Measurements from ENCODE around the gene SI. TPM values are rescaled to one million over a fixed set of nuclear protein-coding genes. Genes with fewer than 3 reads are reported as not detected.
A peak's percentile ranks its signal among the peaks of the same experiment; 100 is the strongest.
"Not testable (repeated sequence)": the region's sequence is repeated elsewhere in the genome, so short reads cannot be mapped to it uniquely, and the experiment has no call there.

The SI gene
- polyA plus RNA-seq (ENCODE audit: insufficient read length in 4 of 4) = under 1 TPM in 1 of 4 donors, not detected in 3; 0.10 TPM

DNA sequence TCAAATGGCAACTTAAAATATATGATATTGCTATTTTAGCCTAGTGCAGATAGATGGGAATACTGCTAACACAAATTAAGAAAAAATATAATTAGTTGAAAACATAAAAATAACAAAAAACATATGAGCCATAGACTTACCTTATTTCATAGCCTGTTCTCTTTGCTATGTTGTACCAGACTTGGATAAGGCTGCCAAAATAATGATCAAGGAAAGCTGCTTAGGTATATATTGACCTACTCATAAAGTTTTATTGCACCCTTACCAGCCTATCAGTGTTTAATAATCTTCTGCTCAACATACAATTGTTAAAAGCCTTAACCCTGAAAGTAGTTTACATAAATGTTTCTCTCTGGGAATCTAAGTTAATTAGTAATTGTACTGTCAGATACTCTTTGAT, at the start of gene SI:
SI (minus strand) TSS at position 204 of the 400 bp plus-strand sequence. CDS start 2,484 bp downstream, outside the sequence.
- DNase-seq (ENCODE audit: low read depth in 4 of 4, low spot score in 3 of 4) = no peak

DNA sequence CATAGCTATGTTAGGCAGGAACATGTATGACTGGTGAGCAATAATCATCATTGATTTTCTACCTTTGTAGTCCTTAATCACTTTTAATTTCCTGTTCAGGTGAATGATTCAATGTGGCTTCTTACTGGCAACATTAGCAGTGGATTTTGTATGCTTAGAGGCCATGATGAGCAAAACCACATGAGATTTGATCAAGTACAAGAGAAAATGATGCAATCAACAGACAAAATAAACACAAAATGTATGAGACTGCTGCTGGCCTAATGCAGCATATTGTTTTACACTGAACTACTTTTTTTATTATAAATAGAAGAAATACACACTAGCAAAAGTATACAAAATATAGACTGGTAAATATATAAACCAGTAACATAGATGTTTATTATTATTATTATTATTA, 47.5 kb upstream of the SI start:
- DNase-seq (ENCODE audit: low read depth in 4 of 4, low spot score in 3 of 4) = no peak

DNA sequence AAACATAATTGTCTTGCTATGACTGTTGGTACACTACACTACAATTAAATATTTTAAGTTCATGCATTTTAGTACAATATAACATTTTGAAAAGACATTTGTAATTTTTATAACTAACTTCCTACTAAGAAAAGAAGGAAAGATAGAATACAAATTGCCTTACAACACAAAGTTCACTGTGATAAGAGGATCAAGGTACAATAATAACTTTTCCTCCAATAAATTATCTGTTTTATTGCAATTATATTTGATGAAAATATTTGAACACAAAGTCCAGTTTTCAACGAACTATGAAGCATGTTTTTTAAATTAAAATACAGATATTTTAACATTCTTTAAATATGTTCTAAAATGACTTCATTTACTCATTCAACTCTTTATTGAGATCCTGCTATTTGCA, 33.1 kb upstream of the SI start:
- DNase-seq (ENCODE audit: low read depth in 4 of 4, low spot score in 3 of 4) = no peak

DNA sequence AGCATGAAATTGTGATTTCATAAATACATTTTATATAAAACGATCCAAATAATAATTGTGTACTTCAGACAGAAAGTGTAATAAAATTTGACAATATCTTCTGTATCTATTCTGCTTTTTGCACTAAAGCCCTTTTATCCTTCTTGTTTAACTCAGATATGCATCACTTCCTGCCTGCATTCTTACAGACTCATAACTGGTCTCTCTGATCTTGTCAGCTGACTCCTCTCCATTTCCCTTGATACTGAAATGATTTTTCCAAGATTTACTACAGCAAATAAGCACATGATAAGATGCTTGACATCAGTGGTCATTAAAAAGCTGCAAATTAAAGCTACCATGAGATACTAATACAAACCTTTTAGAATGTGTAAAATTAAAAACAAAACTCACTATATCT, 25.3 kb upstream of the SI start:
- no peak for DNase-seq (ENCODE audit: low read depth in 4 of 4, low spot score in 3 of 4)

DNA sequence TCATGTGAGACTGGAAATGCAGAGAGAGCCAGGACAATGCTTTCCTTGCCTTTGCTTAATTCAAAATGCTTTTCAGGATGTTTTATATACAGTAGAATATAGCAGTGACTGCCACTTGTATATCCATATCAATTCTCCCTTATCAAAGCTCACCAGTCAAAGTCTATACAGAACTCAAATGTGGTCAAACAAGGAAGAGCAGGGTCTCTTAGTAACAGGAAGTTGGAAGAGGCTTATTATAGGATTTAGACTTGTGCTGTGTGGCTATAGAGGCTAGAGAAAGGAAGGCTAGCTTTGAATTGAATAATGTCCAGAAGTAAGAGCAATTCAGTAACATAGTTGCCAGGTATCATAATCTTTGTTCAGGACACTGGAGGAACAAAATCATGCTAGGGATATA, 4.4 kb upstream of the SI start:
- no peak for DNase-seq (ENCODE audit: low read depth in 4 of 4, low spot score in 3 of 4)

DNA sequence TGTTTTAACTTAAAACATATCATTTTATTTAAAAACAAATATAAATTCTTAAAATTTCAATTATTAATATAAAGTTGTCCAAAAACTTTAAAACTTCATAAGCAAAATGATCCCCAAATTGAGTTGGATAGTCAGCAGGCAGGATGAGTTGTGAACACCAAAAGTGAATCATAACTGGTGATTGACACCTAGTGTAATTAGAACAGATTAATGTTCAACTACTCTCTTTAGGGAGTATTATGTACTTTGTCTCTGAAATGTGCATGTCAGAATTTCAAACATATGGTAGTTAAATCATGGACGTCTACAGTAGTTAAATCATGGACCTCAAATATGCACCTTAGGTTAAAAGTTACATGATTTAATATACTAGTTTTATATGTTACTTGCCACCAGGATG, 2.9 kb upstream of the SI start:
- DNase-seq (ENCODE audit: low read depth in 4 of 4, low spot score in 3 of 4) = no peak

DNA sequence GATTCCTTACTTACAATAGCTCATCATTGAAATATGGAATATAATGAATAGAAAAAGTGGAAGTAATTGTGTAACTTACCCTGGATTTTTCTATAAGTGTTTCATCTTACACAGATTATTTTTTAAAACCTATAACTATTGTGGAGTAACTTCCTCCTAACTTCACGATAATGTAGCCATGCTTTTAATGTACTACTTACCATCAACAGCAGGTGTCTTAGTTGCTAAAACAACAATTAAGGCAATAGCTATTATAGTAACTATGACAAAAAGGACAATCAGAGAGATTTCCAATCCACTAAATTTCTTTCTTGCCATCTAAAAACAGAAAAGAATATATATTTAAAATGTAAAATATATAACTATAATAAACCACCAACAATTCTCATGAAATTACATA, 2.6 kb downstream of the SI start:
- DNase-seq (ENCODE audit: low read depth in 4 of 4, low spot score in 3 of 4) = no peak

DNA sequence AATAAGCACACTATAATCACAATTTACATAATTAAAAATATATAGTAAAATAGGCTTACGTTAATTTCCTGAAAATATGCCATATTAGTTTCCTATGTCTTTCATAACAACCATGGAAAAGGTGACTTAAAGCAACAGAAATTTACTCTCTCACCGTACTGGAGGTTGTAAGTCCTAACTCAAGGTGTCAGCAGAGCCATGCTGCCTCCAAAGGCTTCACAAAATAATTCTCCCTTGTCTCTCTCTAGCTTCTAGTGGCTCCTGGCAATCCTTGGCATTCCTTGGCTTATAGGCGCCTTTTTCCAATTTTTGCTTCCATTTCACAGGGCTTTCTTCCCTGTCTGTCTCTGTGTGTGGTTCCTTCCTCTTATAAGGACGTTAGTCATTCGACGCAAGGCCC, 7.6 kb downstream of the SI start:
- no peak for DNase-seq (ENCODE audit: low read depth in 4 of 4, low spot score in 3 of 4)

DNA sequence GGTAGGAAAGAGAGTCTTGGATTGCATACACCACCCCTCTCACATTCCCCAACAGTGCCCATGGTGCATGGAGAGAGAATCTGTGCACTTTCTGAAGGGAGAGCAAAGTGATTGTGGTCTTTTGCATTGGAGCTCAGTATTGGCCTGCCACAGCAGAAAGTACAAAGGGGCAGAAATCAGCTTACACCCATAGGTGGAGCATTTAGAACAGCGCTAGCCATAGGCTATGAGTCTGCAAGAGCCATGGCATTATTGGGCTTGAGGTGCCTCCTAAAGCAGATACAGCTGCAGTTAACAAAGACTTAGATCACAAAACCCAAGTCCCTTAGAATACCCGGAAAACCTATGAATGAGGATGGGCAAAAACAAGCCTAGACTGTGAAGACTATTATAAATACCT, 21.8 kb downstream of the SI start:
- no peak for DNase-seq (ENCODE audit: low read depth in 4 of 4, low spot score in 3 of 4)

DNA sequence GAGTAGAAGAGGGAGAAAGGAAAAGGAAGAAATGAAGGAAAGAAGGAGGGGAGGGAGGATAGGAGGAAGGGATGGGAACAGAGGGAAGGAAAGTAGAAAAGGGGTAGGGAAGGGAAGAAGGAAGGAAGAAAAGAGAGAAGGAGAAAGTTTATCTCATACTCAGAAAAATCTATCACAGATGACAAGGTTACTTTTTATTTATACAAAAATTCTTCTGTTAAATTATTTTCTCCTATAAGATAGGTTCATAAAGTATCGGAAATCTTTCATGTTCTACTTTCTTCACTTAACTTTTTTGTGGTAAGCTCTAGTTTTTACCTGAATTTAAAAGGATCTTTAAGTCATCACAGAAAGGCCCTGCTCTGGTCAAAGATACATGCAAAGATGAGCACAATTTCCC, 38.1 kb downstream of the SI start:
- no peak for DNase-seq (ENCODE audit: low read depth in 4 of 4, low spot score in 3 of 4)

DNA sequence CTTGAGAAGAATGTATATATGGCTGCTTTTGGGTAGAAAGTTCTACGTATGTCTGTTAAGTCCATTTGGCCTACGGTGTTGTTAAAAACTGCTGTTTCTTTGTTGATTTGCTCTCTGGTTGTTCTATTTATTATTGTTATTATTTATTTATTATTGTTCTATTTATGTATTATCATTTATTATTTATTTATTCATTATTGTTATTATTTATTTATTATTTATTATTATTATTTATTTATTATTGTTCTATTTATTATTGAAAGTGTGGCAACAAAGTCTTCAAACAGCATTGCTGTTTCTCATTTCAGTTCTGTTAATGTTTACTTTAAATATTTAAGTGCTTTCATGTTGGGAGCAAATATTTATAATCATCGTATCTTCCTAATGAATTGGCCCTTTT, 66.7 kb downstream of the SI start:
- no peak for DNase-seq (ENCODE audit: low read depth in 4 of 4, low spot score in 3 of 4)

DNA sequence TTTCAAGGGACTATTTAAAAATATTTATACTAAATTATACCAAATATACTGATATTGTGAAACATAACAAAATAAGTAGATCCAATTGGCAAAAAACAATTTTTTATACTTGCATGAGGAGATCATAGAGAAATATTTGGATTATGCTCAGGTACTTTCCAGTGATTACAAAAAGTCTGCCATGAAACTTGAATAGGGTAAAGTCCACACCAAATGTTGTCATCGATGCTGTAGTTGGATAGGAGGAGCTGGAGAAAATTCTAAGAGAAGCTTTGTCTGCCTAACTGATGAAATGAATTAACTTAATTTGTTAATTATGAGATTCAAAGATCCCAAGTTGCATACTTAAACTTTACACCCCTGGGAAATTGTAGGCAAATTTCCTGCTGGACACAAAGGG, 93.3 kb downstream of the SI start:
- no peak for DNase-seq (ENCODE audit: low read depth in 4 of 4, low spot score in 3 of 4)

DNA sequence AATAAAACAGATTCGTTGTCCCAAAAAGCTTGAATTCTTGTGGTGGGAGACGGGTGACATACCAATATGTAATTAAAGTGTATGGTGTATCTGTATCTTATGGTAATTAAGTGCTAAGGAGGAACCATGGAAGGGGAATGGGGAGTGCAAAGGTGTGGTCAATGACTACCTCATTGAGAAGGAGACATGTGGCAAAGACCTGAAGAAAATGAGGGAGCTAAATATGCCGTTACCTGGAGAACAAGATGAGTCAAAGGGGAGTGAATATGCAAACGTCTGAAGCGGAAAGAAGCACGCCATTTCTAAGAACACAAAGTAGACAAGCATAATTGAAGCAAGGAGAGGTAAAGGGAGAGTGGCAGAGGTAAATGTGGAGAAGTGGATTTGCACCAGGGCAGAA, 115.7 kb downstream of the SI start:
- no peak for DNase-seq (ENCODE audit: low read depth in 4 of 4, low spot score in 3 of 4)

DNA sequence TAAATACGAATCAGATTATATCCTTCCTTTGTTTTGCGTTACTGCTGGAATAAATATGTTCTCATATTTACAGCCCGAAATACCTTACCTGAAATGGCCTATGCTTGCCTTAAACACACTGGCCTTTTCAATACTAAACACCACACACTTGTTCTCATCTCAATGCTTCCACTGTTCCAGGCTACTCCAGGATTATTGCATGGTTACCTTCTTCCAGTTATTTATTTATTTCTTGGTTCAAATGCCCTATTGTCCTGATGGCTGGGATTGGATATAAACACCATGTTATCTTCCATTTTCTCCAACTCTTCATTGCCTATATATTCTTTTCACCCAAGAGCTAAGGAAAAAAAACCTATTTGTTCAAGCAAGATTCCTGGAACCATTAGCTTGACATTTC, 125.3 kb downstream of the SI start:
- no peak for DNase-seq (ENCODE audit: low read depth in 4 of 4, low spot score in 3 of 4)

DNA sequence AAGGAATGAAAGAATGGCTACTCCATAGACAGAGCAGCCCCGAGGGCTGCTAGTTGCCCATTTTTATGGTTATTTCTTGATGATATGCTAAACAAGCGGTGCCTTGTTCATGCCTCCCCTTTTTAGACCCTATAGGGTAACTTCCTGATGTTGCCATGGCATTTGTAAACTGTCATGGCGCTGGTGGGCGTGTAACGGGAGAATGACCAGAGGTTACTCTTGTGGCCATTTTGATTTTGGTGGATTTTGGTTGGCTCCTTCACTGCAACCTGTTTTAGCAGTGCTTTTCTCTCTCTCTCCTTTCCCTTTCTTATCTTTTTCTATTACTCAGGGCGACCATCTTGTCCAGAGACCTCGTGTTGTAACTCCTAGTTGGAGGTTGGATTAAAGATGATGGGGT, 126.9 kb downstream of the SI start:
- DNase-seq (ENCODE audit: low read depth in 4 of 4, low spot score in 3 of 4) = not testable (repeated sequence)

DNA sequence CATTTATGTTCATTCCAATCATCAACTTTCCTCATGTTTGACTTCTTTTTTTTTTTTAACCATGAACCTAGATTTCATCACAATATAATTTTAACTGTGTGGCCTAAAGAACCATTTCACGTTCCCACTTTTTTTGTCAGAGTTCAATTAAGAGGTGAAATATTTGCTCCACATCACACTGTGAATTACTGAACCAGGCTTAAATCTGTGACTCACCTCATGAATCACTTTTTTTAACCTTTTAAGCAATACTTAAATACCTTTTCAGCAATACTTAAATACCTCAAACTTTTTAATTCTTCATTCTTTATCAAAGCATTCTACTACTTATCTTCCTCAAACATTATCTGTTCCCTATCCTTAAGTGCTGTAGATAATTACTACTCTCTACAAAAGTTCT, 137.6 kb downstream of the SI start:
- no peak for DNase-seq (ENCODE audit: low read depth in 4 of 4, low spot score in 3 of 4)

DNA sequence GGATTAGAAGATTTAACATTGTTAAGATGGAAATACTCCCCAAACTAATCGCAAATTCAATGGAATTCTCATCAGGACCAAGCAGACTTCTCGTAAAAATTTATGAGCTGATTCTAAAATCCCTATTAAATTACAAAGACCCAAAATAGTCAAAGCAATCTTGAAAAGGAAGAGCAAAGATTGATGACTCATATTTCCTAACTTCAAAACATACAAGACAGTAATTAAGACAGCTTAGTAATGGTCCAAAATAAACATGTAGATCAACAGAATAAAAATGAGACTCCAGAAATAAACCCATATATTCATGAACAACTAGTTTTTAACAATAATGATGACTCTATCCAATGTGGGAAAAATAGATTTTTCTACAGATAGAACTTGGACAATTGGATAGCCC, 148.7 kb downstream of the SI start:
- DNase-seq (ENCODE audit: low read depth in 4 of 4, low spot score in 3 of 4) = peak in 1 of 4 donors; percentile 3

Other genes with a start within 250 kb of the SI start
- 1 to 10 TPM in 1 of 4 donors, under 1 TPM in 3; 0.12 to 2.4 (median 0.55) TPM for gene SLITRK3, start 117.9 kb upstream of the SI start, polyA plus RNA-seq (ENCODE audit: insufficient read length in 4 of 4)

All from left renal pelvis (tissue), 4 donors.